OCI-LY7 (cell line): ENCODE measurements around the gene ZNF143. TPM values are rescaled to one million over a fixed set of nuclear protein-coding genes. Genes with fewer than 3 reads are reported as not detected.

Source experiments
- BruUV-seq: library from RNA; stranded (reverse); fragments of 400-500 nt; replicated peaks from 2 replicates; lab custom pipeline; 2021; lab: Mats Ljungman, UMichigan
- CTCF ChIA-PET: fragments of 300-600 bp; sonication (Branson Sonifier 250); formaldehyde crosslinking; loops from one replicate; lab custom pipeline; 2022; ENCODE audit warnings: antibody characterized with exemption; ENCODE audit not compliant: unreplicated experiment; lab: Charles Lee
- POLR2A ChIA-PET: fragments of 300-600 bp; sonication (Branson Sonifier 250); formaldehyde crosslinking; loops from one replicate; lab custom pipeline; 2022; ENCODE audit warnings: antibody characterized with exemption; lab: Charles Lee
- DNase-seq: peaks from one replicate; pipeline ENCODE4 v3.0.0-alpha.2; 2015; ENCODE audit warnings: low spot score
- H2AFZ ChIP-seq: fragments of 200-600 bp; sonication (generic), shearing (Covaris generic); 2 replicates; pipeline ENCODE4 v1.6.1; 2014; ENCODE audit warnings: mild to moderate bottlenecking, antibody characterized with exemption, low read length, moderate library complexity
- H3K27ac ChIP-seq: fragments of 200-600 bp; sonication (generic); 2 replicates; pipeline ENCODE4 v1.5.1; 2014; ENCODE audit warnings: mixed run types, low read depth, mild to moderate bottlenecking, moderate library complexity, low read length, inconsistent platforms; ENCODE audit not compliant: poor library complexity, severe bottlenecking
- H3K36me3 ChIP-seq: fragments of 200-600 bp; sonication (generic); 2 replicates; pipeline ENCODE4 v1.6.1; 2014; ENCODE audit warnings: mild to moderate bottlenecking, antibody characterized with exemption, low read length, moderate library complexity, mixed read lengths; ENCODE audit not compliant: insufficient read depth
- H3K4me1 ChIP-seq: fragments of 200-600 bp; sonication (generic); 2 replicates; pipeline ENCODE4 v1.5.1; 2014; ENCODE audit warnings: mild to moderate bottlenecking, low read length; ENCODE audit not compliant: insufficient read depth, poor library complexity, severe bottlenecking
- H3K4me2 ChIP-seq: fragments of 200-600 bp; sonication (generic); 2 replicates; pipeline ENCODE4 v1.6.1; 2014; ENCODE audit warnings: mild to moderate bottlenecking, low read length
- H3K4me3 ChIP-seq: fragments of 200-600 bp; sonication (generic); 2 replicates; pipeline ENCODE4 v1.5.1; 2014; ENCODE audit warnings: mild to moderate bottlenecking, low read depth, low read length; ENCODE audit not compliant: poor library complexity, severe bottlenecking
- H3K79me2 ChIP-seq: fragments of 200-600 bp; sonication (generic); 2 replicates; pipeline ENCODE4 v1.6.1; 2016; ENCODE audit warnings: low read depth, mild to moderate bottlenecking, low read length, moderate library complexity, mixed read lengths; ENCODE audit not compliant: insufficient read depth
- H3K9me2 ChIP-seq: fragments of 200-600 bp; sonication (generic); 2 replicates; pipeline ENCODE4 v1.6.1; 2016; ENCODE audit warnings: mild to moderate bottlenecking, low read length, mixed read lengths; ENCODE audit not compliant: insufficient read depth
- H3K9me3 ChIP-seq: fragments of 200-600 bp; sonication (generic); 2 replicates; pipeline ENCODE4 v1.6.1; 2014; ENCODE audit warnings: mild to moderate bottlenecking, mixed run types, low read length, mixed read lengths
- H4K20me1 ChIP-seq: fragments of 200-600 bp; sonication (generic); 2 replicates; pipeline ENCODE4 v1.6.1; 2014; ENCODE audit warnings: mild to moderate bottlenecking, antibody characterized with exemption, low read length, moderate library complexity, mixed read lengths; ENCODE audit not compliant: insufficient read depth
- EZH2phosphoT487 ChIP-seq: fragments of 200-600 bp; sonication (generic); IDR thresholded peaks from 2 replicates; pipeline ENCODE4 v1.6.1; 2018; ENCODE audit warnings: low read depth, borderline replicate concordance, mild to moderate bottlenecking, mixed run types, antibody characterized with exemption, low read length, moderate library complexity, mixed read lengths
- intact Hi-C: fragments of 100-400 bp; cut with micrococcal nuclease; formaldehyde crosslinking; loops from one replicate; pipeline ENCODE4 v1.10.0; 2022; ENCODE audit not compliant: unreplicated experiment
- total RNA-seq, 2 experiments: library from RNA; depleted of rRNA in 1 of 2; stranded (reverse); fragments of >200 nt in 1 of 2; shearing (Covaris generic) in 1 of 2; gene quantifications; 2 replicates each; pipeline ENCODE4 v1.2.3, GENCODE V29; 2014 to 2022
- TF ChIP-seq, protein P1 (sequence below): fragments of 200-600 bp; sonication (generic); conservative IDR thresholded peaks from 2 replicates; pipeline ENCODE4 v1.5.1; 2014; ENCODE audit warnings: mild to moderate bottlenecking, antibody characterized with exemption, low read length, moderate library complexity, mixed read lengths

Gene ZNF143
- total RNA-seq, 2 experiments from 2014 or later: 25.0 to 28.4 TPM

GRCh38 chr11:9489080-9489765, 28.4 kb downstream of the ZNF143 start:
- Histone ChIP-seq H3K4me2 (no peak overlapping the region), H3K4me1 (no peaks in the 10 kb centered on the region), H3K9me3 (no peaks in the 10 kb centered on the region), H4K20me1 (no peaks in the 10 kb centered on the region), H3K4me3 (no peak overlapping the region), H3K36me3 (peaks cover 66% of the 10 kb centered on the region), H2AFZ (no peak overlapping the region), H3K79me2 (no peaks in the 10 kb centered on the region), H3K27ac (no peak overlapping the region), H3K9me2 (no peaks in the 10 kb centered on the region)
- POLR2A ChIA-PET: interaction anchor here (0.6 to 3.1 kb wide), 3 partner anchors 10 to 307 kb away, joined by 3 to 10 read pairs (median 5); no protein-coding TSS in a partner anchor
- CTCF ChIA-PET: no interaction called here
- DNase-seq: no peak
- no TSS peak for BruUV-seq
- no peak for TF ChIP-seq EZH2phosphoT487
- TF ChIP-seq, protein P1, sequence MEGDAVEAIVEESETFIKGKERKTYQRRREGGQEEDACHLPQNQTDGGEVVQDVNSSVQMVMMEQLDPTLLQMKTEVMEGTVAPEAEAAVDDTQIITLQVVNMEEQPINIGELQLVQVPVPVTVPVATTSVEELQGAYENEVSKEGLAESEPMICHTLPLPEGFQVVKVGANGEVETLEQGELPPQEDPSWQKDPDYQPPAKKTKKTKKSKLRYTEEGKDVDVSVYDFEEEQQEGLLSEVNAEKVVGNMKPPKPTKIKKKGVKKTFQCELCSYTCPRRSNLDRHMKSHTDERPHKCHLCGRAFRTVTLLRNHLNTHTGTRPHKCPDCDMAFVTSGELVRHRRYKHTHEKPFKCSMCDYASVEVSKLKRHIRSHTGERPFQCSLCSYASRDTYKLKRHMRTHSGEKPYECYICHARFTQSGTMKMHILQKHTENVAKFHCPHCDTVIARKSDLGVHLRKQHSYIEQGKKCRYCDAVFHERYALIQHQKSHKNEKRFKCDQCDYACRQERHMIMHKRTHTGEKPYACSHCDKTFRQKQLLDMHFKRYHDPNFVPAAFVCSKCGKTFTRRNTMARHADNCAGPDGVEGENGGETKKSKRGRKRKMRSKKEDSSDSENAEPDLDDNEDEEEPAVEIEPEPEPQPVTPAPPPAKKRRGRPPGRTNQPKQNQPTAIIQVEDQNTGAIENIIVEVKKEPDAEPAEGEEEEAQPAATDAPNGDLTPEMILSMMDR: no peak
- intact Hi-C loops: no loop called here

GRCh38 chr11:9490376-9490775, 29.6 kb downstream of the ZNF143 start:
- Histone ChIP-seq H3K4me2 (no peak overlapping the region), H3K4me1 (no peaks in the 10 kb centered on the region), H3K9me2 (no peaks in the 10 kb centered on the region), H3K9me3 (no peaks in the 10 kb centered on the region), H3K79me2 (no peaks in the 10 kb centered on the region), H4K20me1 (no peaks in the 10 kb centered on the region), H3K4me3 (no peak overlapping the region), H2AFZ (no peak overlapping the region), H3K27ac (no peak overlapping the region), H3K36me3 (peaks cover 74% of the 10 kb centered on the region)
- ChIA-PET POLR2A (interaction anchor here (0.6 to 3.1 kb wide), 5 partner anchors 9 to 355 kb away, joined by 3 to 10 read pairs (median 4); no protein-coding TSS in a partner anchor), CTCF (interaction anchor here (1.3 kb wide), 1 partner anchor 17 kb away, joined by 3 read pairs; no protein-coding TSS in a partner anchor)
- DNase-seq: no peak
- BruUV-seq: no TSS peak
- intact Hi-C loops: no loop called here
- TF ChIP-seq, protein P1: no peak
- no peak for TF ChIP-seq EZH2phosphoT487

GRCh38 chr11:9493492-9493891, 32.7 kb downstream of the ZNF143 start:
- peaks cover 81% of the 10 kb centered on the region for H3K36me3 ChIP-seq
- H3K4me2 ChIP-seq: no peak overlapping the region
- no peaks in the 10 kb centered on the region for H3K79me2 ChIP-seq
- no peak for TF ChIP-seq EZH2phosphoT487
- TF ChIP-seq, protein P1: no peak
- BruUV-seq: no TSS peak
- H3K27ac ChIP-seq: no peak overlapping the region
- no peaks in the 10 kb centered on the region for H3K4me1 ChIP-seq
- DNase-seq: no peak
- H3K4me3 ChIP-seq: no peak overlapping the region
- POLR2A ChIA-PET: interaction anchor here (0.5 to 0.6 kb wide), 3 partner anchors 11 to 298 kb away, joined by 3 to 5 read pairs (median 4); no protein-coding TSS in a partner anchor
- no peaks in the 10 kb centered on the region for H4K20me1 ChIP-seq
- CTCF ChIA-PET: no interaction called here
- H2AFZ ChIP-seq: no peak overlapping the region
- intact Hi-C loops: no loop called here
- no peaks in the 10 kb centered on the region for H3K9me2 ChIP-seq
- H3K9me3 ChIP-seq: no peaks in the 10 kb centered on the region
